ENCODE results near the gene ZNF223.

ZNF223 gene

GRCh38 chr19:44093931-44094765 lies 42.3 kb downstream of the ZNF223 start, which contains the start of gene ZNF224:
ZNF224 (plus strand) TSS chr19:44094361; CDS start chr19:44097874, 3,513 bp downstream.
- peak within 1 kb of the TSS; percentile 78 for H3K9ac ChIP-seq (ENCODE audit: insufficient read length)
- H3K27ac ChIP-seq, result no peak within 1 kb of the TSS
- no peak for DNase-seq (ENCODE audit: low read depth, low spot score)
- peak within 1 kb of the TSS; percentile 84 for H3K4me3 ChIP-seq
- H3K9me3 ChIP-seq (ENCODE audit: low read depth, low read length), result no peaks in the 10 kb centered on the region
- TF ChIP-seq FOXP2 (optimal IDR thresholded peaks at IDR 0.05; ENCODE audit: control extremely low read depth, extremely low read length, insufficient read depth) (peak; percentile 71), POLR2AphosphoS5 (IDR thresholded peaks at IDR 0.05; ENCODE audit: borderline replicate concordance, low read depth, low read length) (peak; percentile 84), EZH2 (IDR thresholded peaks at IDR 0.05) (no peak)
- peaks cover 23% of the 10 kb centered on the region for H3K36me3 ChIP-seq (ENCODE audit: insufficient read depth, low read length)

GRCh38 chr19:44107751-44108150 lies 55.9 kb downstream of the ZNF223 start:
- no peak for TF ChIP-seq EZH2 (IDR thresholded peaks at IDR 0.05)
- no peak for TF ChIP-seq FOXP2 (optimal IDR thresholded peaks at IDR 0.05; ENCODE audit: control extremely low read depth, extremely low read length, insufficient read depth)
- TF ChIP-seq POLR2AphosphoS5 (IDR thresholded peaks at IDR 0.05; ENCODE audit: borderline replicate concordance, low read depth, low read length), result no peak
- DNase-seq (ENCODE audit: low read depth, low spot score), result no peak
- Histone ChIP-seq H3K9me3 (ENCODE audit: low read depth, low read length) (peaks cover 26% of the 10 kb centered on the region), H3K4me3 (no peak overlapping the region), H3K9ac (ENCODE audit: insufficient read length) (no peak overlapping the region), H3K27ac (no peak overlapping the region), H3K36me3 (ENCODE audit: insufficient read depth, low read length) (peaks cover 58% of the 10 kb centered on the region)

GRCh38 chr19:44109458-44109857 lies 57.6 kb downstream of the ZNF223 start:
- Histone ChIP-seq H3K36me3 (ENCODE audit: insufficient read depth, low read length) (peaks cover 42% of the 10 kb centered on the region), H3K9ac (ENCODE audit: insufficient read length) (no peak overlapping the region), H3K9me3 (ENCODE audit: low read depth, low read length) (peaks cover 26% of the 10 kb centered on the region), H3K4me3 (no peak overlapping the region), H3K27ac (no peak overlapping the region)
- no peak for TF ChIP-seq FOXP2 (optimal IDR thresholded peaks at IDR 0.05; ENCODE audit: control extremely low read depth, extremely low read length, insufficient read depth)
- no peak for TF ChIP-seq POLR2AphosphoS5 (IDR thresholded peaks at IDR 0.05; ENCODE audit: borderline replicate concordance, low read depth, low read length)
- TF ChIP-seq EZH2 (IDR thresholded peaks at IDR 0.05), result no peak
- DNase-seq (ENCODE audit: low read depth, low spot score), result no peak

GRCh38 chr19:44111910-44112463 lies 60.2 kb downstream of the ZNF223 start:
- H3K27ac ChIP-seq, result peak overlapping the region; percentile 43; the same call in 1 of the 2 replicates
- TF ChIP-seq FOXP2 (optimal IDR thresholded peaks at IDR 0.05; ENCODE audit: control extremely low read depth, extremely low read length, insufficient read depth), result no peak
- no peak for TF ChIP-seq EZH2 (IDR thresholded peaks at IDR 0.05)
- no peak for TF ChIP-seq POLR2AphosphoS5 (IDR thresholded peaks at IDR 0.05; ENCODE audit: borderline replicate concordance, low read depth, low read length)
- H3K36me3 ChIP-seq (ENCODE audit: insufficient read depth, low read length), result peaks cover 25% of the 10 kb centered on the region
- peak overlapping the region; percentile 84 for H3K4me3 ChIP-seq
- H3K9me3 ChIP-seq (ENCODE audit: low read depth, low read length), result peaks cover 18% of the 10 kb centered on the region
- DNase-seq (ENCODE audit: low read depth, low spot score), result no peak
- peak overlapping the region; percentile 71 for H3K9ac ChIP-seq (ENCODE audit: insufficient read length)

- peak overlapping the region; percentile 84 for H3K4me3 ChIP-seq
- H3K36me3 ChIP-seq (ENCODE audit: insufficient read depth, low read length), result peaks cover 17% of the 10 kb centered on the region
- peak overlapping the region; percentile 71 for H3K9ac ChIP-seq (ENCODE audit: insufficient read length)
- DNase-seq (ENCODE audit: low read depth, low spot score), result no peak
- H3K27ac ChIP-seq, result no peak overlapping the region; the same call in 1 of the 2 replicates
- peaks cover 10% of the 10 kb centered on the region for H3K9me3 ChIP-seq (ENCODE audit: low read depth, low read length)
- TF ChIP-seq EZH2 (IDR thresholded peaks at IDR 0.05) (no peak), FOXP2 (optimal IDR thresholded peaks at IDR 0.05; ENCODE audit: control extremely low read depth, extremely low read length, insufficient read depth) (no peak), POLR2AphosphoS5 (IDR thresholded peaks at IDR 0.05; ENCODE audit: borderline replicate concordance, low read depth, low read length) (no peak)
Observed at GRCh38 chr19:44112802-44113137, 60.9 kb downstream of the ZNF223 start.

GRCh38 chr19:44113138-44113783 lies 61.4 kb downstream of the ZNF223 start, which contains the start of gene ZNF225:
ZNF225 (plus strand) TSS chr19:44113399; CDS start chr19:44115828, 2,429 bp downstream.
- peak within 1 kb of the TSS; percentile 84 for H3K4me3 ChIP-seq
- peaks cover 7% of the 10 kb centered on the region for H3K9me3 ChIP-seq (ENCODE audit: low read depth, low read length)
- peak; percentile 78 for TF ChIP-seq POLR2AphosphoS5 (IDR thresholded peaks at IDR 0.05; ENCODE audit: borderline replicate concordance, low read depth, low read length)
- TF ChIP-seq FOXP2 (optimal IDR thresholded peaks at IDR 0.05; ENCODE audit: control extremely low read depth, extremely low read length, insufficient read depth), result peak; percentile 11
- TF ChIP-seq EZH2 (IDR thresholded peaks at IDR 0.05), result no peak
- peaks cover 15% of the 10 kb centered on the region for H3K36me3 ChIP-seq (ENCODE audit: insufficient read depth, low read length)
- peak within 1 kb of the TSS; percentile 43; the same call in 1 of the 2 replicates for H3K27ac ChIP-seq
- peak within 1 kb of the TSS; percentile 80 for H3K9ac ChIP-seq (ENCODE audit: insufficient read length)
- DNase-seq (ENCODE audit: low read depth, low spot score), result peak; percentile 90

- no peak for TF ChIP-seq FOXP2 (optimal IDR thresholded peaks at IDR 0.05; ENCODE audit: control extremely low read depth, extremely low read length, insufficient read depth)
- no peak for TF ChIP-seq POLR2AphosphoS5 (IDR thresholded peaks at IDR 0.05; ENCODE audit: borderline replicate concordance, low read depth, low read length)
- TF ChIP-seq EZH2 (IDR thresholded peaks at IDR 0.05), result no peak
- Histone ChIP-seq H3K9ac (ENCODE audit: insufficient read length) (peak overlapping the region; percentile 80), H3K9me3 (ENCODE audit: low read depth, low read length) (peaks cover 7% of the 10 kb centered on the region), H3K36me3 (ENCODE audit: insufficient read depth, low read length) (peaks cover 16% of the 10 kb centered on the region), H3K4me3 (peak overlapping the region; percentile 84), H3K27ac (no peak overlapping the region)
- no peak for DNase-seq (ENCODE audit: low read depth, low spot score)
Observed at GRCh38 chr19:44113784-44114390, 62.1 kb downstream of the ZNF223 start.

Measured in SK-N-MC (cell line).